WI38 (cell line): Measurements from ENCODE around the gene SMC5.
"Not testable (repeated sequence)": the region's sequence is repeated elsewhere in the genome, so short reads cannot be mapped to it uniquely, and the experiment has no call there.

Experiments used
- H3K4me3 ChIP-seq: 2 replicates; pipeline ENCODE4 v1.5.1; 2011; ENCODE audit warnings: low read depth, mild to moderate bottlenecking, control low read depth, low read length
- CTCF ChIP-seq: IDR thresholded peaks from 2 replicates; pipeline ENCODE4 v1.5.1; 2012; ENCODE audit warnings: low read depth, mild to moderate bottlenecking, control low read depth, low read length

Gene SMC5

DNA sequence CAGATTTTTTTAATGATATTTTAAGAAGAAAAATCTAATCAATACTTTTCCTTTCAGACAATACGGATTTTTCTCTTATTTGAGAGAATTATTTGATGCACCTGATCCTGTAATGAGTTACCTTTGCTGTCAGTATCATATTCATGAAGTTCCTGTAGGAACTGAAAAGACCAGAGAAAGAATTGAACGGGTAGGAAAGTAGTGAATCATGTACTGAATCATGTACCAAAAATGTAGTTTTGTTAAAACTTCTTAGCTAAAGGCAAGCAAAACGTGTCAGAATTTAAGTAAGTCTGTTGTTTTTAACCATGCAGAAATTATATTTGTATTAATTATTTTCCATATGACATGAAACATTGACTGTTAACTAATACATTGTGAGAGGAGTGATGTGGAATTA lies 56.6 kb downstream of the SMC5 start:
- H3K4me3 ChIP-seq, result no peak overlapping the region
- TF ChIP-seq CTCF, result no peak

DNA sequence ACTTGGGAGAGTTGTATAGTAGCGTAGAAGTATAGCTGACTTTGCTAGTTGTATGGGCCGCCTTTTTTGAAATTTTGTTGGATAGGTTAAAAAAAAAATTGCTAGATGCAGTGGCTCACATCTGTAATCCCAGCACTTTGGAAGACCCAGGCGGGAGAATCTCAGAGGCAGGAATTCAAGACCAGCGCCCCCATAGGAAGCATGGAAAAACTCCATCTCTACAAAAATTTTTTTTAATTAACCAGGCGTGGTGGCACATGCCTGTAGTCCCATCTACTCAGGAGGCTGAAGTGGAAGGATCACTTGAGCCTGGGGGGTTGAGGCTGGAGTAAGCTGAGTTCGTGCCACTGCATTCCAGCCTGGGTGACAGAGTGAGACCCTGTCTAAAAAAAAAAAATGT lies 59.2 kb downstream of the SMC5 start:
- no peak overlapping the region for H3K4me3 ChIP-seq
- TF ChIP-seq CTCF, result no peak

DNA sequence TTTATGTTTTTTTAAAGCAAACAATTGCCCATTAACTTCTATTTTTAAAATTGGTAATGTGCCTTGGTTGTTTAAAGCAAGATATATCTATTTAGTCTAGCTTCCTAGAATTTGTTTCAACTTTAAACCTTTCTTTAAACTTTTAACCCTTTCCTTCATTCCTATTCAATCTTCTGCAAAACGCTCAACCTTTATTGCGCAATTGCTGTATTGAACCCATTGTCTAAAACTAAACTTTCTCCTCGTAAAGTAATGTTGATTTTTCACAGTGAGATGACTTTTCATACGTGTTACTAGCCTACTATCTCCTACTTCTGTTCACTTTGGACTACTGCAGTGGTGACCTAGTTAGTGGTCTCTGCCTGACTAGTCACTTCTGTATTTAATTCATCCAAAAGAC lies 63.3 kb downstream of the SMC5 start:
- TF ChIP-seq CTCF, result no peak
- H3K4me3 ChIP-seq, result no peak overlapping the region

DNA sequence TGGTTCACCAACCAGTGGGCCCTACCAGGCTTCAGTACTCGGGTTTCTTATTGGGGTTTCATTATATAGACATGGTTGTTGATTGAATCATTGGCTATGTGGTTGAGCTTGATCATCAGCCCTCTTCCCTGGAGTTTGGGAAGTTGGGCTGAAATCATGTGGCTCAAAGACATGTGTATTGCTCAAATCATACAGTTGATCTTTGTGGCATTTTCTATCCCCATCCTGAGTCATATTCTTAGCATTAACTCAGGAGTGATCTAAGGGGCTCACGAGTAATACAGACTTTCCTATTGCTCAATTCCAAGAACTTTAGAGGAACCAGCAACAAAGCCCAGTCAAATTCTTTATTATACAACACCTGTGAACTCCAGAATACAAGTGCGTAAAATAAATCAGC lies 66.2 kb downstream of the SMC5 start:
- H3K4me3 ChIP-seq, result no peak overlapping the region
- TF ChIP-seq CTCF, result no peak

GRCh38 chr9:70328625-70329024 lies 69.8 kb downstream of the SMC5 start:
- H3K4me3 ChIP-seq, result not testable (repeated sequence)

DNA sequence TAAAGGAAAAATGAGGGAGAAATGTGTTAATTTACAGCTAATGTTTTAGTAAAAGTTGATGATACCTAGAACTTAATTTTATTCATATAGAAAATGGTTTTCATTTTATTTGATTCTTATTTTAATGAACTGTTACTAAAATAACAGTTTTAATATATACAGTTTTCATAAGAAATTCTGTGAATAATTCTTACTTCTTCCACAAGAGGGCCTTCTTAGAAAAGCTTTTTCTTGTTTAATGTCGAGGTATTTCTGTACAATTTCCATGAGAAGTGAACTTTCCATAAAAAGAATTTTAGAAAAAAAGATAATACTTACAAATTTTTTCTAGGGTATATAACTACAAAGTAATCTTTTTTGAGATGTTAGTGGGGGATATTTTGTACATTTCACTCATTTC lies 81.8 kb downstream of the SMC5 start:
- H3K4me3 ChIP-seq, result no peak overlapping the region
- TF ChIP-seq CTCF, result no peak; the same call in 1 of the 2 replicates

GRCh38 chr9:70347046-70347445 lies 88.3 kb downstream of the SMC5 start:
- no peak for TF ChIP-seq CTCF
- H3K4me3 ChIP-seq, result no peak overlapping the region

DNA sequence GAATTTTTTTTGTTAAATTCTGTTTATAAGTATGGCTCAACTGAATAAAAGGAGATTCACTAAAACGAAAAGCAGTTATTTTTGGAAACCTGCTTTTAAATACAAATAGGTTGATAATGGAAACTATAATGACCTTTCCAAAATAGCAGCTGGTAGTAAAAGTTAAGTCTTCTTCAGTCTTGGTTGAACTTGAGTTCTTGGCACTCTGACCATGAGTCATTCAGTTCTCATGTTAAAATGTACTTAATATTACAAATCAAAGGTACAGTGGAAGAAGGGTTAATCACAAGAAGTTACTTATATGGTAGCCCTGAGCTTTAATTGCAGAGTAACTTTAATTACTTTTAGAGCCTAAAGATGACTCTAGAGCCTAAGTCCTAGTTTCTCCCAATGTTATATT lies 93.6 kb downstream of the SMC5 start:
- no peak overlapping the region for H3K4me3 ChIP-seq
- no peak for TF ChIP-seq CTCF
